Activated T-helper 1 cell treated with anti-CD3 and anti-CD28 coated beads, Interleukin-2, amount 50 U/mL, for 16 hours (primary cell): ENCODE results near the gene CDK9.
"Not testable (repeated sequence)": the region's sequence is repeated elsewhere in the genome, so short reads cannot be mapped to it uniquely, and the experiment has no call there.

Source experiments
- DNase-seq, 2 donors: peaks; one replicate each; pipeline ENCODE4 v3.0.0-alpha.2; 2020; ENCODE audit warnings: low read depth in 1 of 2, low spot score in 1 of 2

CDK9 gene

GRCh38 chr9:127779136-127779981 is 6.5 kb upstream of the CDK9 start:
- DNase-seq = peak in 1 of 2 donors; percentile 46

- no peak for DNase-seq
Measured at GRCh38 chr9:127780126-127780885, 5.5 kb upstream of the CDK9 start.

- DNase-seq = not testable (repeated sequence)
Measured at GRCh38 chr9:127780909-127781308, 4.9 kb upstream of the CDK9 start.

GRCh38 chr9:127781806-127782205 is 4.0 kb upstream of the CDK9 start:
- no peak for DNase-seq

GRCh38 chr9:127783111-127784008 is 2.5 kb upstream of the CDK9 start:
- DNase-seq = peak; percentile 46 to 54

- DNase-seq = peak; percentile 86
Measured at GRCh38 chr9:127785023-127785932, 556 bp upstream of the CDK9 start.

- DNase-seq = no peak
Measured at GRCh38 chr9:127786773-127787104, 905 bp downstream of the CDK9 start.

- peak in 1 of 2 donors; percentile 44 for DNase-seq
Measured at GRCh38 chr9:127788337-127789011, 2.6 kb downstream of the CDK9 start.

- DNase-seq = no peak
Measured at GRCh38 chr9:127789179-127789578, 3.3 kb downstream of the CDK9 start.

GRCh38 chr9:127790094-127790855 is 4.4 kb downstream of the CDK9 start:
- no peak for DNase-seq

GRCh38 chr9:127791085-127791484 is 5.3 kb downstream of the CDK9 start:
- no peak for DNase-seq

GRCh38 chr9:127792417-127793031 is 6.7 kb downstream of the CDK9 start:
- no peak for DNase-seq

- DNase-seq = no peak
Measured at GRCh38 chr9:127793093-127793708, 7.4 kb downstream of the CDK9 start.

GRCh38 chr9:127794001-127794791 is 8.4 kb downstream of the CDK9 start:
- no peak for DNase-seq

GRCh38 chr9:127796225-127796813 is 10.5 kb downstream of the CDK9 start:
- DNase-seq = no peak

GRCh38 chr9:127796852-127797370 is 11.1 kb downstream of the CDK9 start:
- DNase-seq = no peak
